SK-N-SH treated with all-trans-retinoic acid at 6 μM for 48 hours (cell line): ENCODE results near the gene MC4R.

Experiments
- OSR1 ChIP-seq: fragments of 250-450 bp; sonication (Bioruptor Pico); IDR thresholded peaks from 2 replicates; pipeline ENCODE4 v1.8.0; 2022; ENCODE audit warnings: moderate library complexity, mild to moderate bottlenecking, inconsistent platforms
- PPARA ChIP-seq: fragments of 250-450 bp; sonication (Bioruptor Pico); IDR thresholded peaks from 2 replicates; pipeline ENCODE4 v1.5.0; 2020; ENCODE audit warnings: mild to moderate bottlenecking, borderline replicate concordance
- RARB ChIP-seq: fragments of 250-450 bp; sonication (Bioruptor Pico); IDR thresholded peaks from 2 replicates; pipeline ENCODE4 v1.8.0; 2021; ENCODE audit warnings: mild to moderate bottlenecking, moderate library complexity
- SNAI2 ChIP-seq: fragments of 250-450 bp; sonication (Bioruptor Pico); IDR thresholded peaks from 2 replicates; pipeline ENCODE4 v1.5.0; 2020; ENCODE audit warnings: mild to moderate bottlenecking, moderate library complexity
- ZNF70 ChIP-seq: fragments of 450-650 bp; formaldehyde crosslinking; IDR thresholded peaks from 2 replicates; pipeline ENCODE4 v1.5.0; 2020; ENCODE audit warnings: mild to moderate bottlenecking, moderate library complexity
- ZNF8 ChIP-seq: fragments of 450-650 bp; formaldehyde crosslinking; IDR thresholded peaks from 2 replicates; pipeline ENCODE4 v1.5.0; 2020; ENCODE audit warnings: mild to moderate bottlenecking, moderate library complexity
- TF ChIP-seq, protein P1 (sequence below): fragments of 250-450 bp; sonication (Bioruptor Pico); IDR thresholded peaks from 2 replicates; pipeline ENCODE4 v1.8.0; 2020; ENCODE audit warnings: mild to moderate bottlenecking, moderate library complexity, borderline replicate concordance
- TF ChIP-seq, protein P2 (sequence below): fragments of 250-450 bp; sonication (Bioruptor Pico); IDR thresholded peaks from 2 replicates; pipeline ENCODE4 v1.5.1; 2021; ENCODE audit warnings: mild to moderate bottlenecking, moderate library complexity

- TF ChIP-seq PPARA (CRISPR knock-in tag) (no peak), ZNF70 (CRISPR knock-in tag) (no peak), RARB (CRISPR knock-in tag) (no peak), ZNF8 (CRISPR knock-in tag) (no peak), OSR1 (CRISPR knock-in tag) (no peak), SNAI2 (CRISPR knock-in tag) (no peak)
- TF ChIP-seq, protein P1, sequence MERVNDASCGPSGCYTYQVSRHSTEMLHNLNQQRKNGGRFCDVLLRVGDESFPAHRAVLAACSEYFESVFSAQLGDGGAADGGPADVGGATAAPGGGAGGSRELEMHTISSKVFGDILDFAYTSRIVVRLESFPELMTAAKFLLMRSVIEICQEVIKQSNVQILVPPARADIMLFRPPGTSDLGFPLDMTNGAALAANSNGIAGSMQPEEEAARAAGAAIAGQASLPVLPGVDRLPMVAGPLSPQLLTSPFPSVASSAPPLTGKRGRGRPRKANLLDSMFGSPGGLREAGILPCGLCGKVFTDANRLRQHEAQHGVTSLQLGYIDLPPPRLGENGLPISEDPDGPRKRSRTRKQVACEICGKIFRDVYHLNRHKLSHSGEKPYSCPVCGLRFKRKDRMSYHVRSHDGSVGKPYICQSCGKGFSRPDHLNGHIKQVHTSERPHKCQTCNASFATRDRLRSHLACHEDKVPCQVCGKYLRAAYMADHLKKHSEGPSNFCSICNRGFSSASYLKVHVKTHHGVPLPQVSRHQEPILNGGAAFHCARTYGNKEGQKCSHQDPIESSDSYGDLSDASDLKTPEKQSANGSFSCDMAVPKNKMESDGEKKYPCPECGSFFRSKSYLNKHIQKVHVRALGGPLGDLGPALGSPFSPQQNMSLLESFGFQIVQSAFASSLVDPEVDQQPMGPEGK (CRISPR knock-in tag), result no peak
- TF ChIP-seq, protein P2, sequence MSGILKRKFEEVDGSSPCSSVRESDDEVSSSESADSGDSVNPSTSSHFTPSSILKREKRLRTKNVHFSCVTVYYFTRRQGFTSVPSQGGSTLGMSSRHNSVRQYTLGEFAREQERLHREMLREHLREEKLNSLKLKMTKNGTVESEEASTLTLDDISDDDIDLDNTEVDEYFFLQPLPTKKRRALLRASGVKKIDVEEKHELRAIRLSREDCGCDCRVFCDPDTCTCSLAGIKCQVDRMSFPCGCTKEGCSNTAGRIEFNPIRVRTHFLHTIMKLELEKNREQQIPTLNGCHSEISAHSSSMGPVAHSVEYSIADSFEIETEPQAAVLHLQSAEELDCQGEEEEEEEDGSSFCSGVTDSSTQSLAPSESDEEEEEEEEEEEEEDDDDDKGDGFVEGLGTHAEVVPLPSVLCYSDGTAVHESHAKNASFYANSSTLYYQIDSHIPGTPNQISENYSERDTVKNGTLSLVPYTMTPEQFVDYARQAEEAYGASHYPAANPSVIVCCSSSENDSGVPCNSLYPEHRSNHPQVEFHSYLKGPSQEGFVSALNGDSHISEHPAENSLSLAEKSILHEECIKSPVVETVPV (CRISPR knock-in tag), result no peak
Observed at GRCh38 chr18:60339018-60339417, 33.6 kb downstream of the MC4R start.
